Panc1 (cell line): ENCODE measurements around the gene AFF2. TPM values are rescaled to one million over a fixed set of nuclear protein-coding genes. Genes with fewer than 3 reads are reported as not detected.

Experiments used
- ATAC-seq: fragments of 200-7000 bp; cut with Tn5 transposase; 2 replicates; pipeline ENCODE4 v1.9.1; 2020; ENCODE audit warnings: mild to moderate bottlenecking, moderate library complexity
- BruUV-seq: library from RNA; stranded (reverse); fragments of 400-500 nt; replicated peaks from 2 replicates; lab custom pipeline; 2021; lab: Mats Ljungman, UMichigan
- CTCF ChIA-PET: fragments of 300-600 bp; sonication (Branson Sonifier 250); formaldehyde crosslinking; loops from one replicate; lab custom pipeline; 2022; ENCODE audit warnings: antibody characterized with exemption; lab: Charles Lee
- POLR2A ChIA-PET: fragments of 300-600 bp; sonication (Branson Sonifier 250); formaldehyde crosslinking; loops from one replicate; lab custom pipeline; 2022; ENCODE audit warnings: antibody characterized with exemption; lab: Charles Lee
- DNase-seq: peaks from one replicate; pipeline ENCODE4 v3.0.0-alpha.2; 2010; ENCODE audit warnings: low read depth, low spot score
- H3K27ac ChIP-seq: 2 replicates; pipeline ENCODE4 v1.5.1; 2011; ENCODE audit warnings: mild to moderate bottlenecking, low read length, inconsistent platforms
- H3K27me3 ChIP-seq: fragments of 200-500 bp; sonication (Bioruptor generic); 2 replicates; pipeline ENCODE4 v1.6.0; 2014; ENCODE audit warnings: low read length, inconsistent platforms; ENCODE audit not compliant: control insufficient read depth, insufficient read depth
- H3K36me3 ChIP-seq: fragments of 200-500 bp; sonication (Bioruptor generic); 2 replicates; pipeline ENCODE4 v1.5.1; 2014; ENCODE audit warnings: inconsistent platforms, mild to moderate bottlenecking, low read length, moderate library complexity; ENCODE audit not compliant: control insufficient read depth, insufficient read depth
- H3K4me1 ChIP-seq: 2 replicates; pipeline ENCODE4 v1.5.1; 2011; ENCODE audit warnings: inconsistent platforms, mild to moderate bottlenecking, low read length, moderate library complexity; ENCODE audit not compliant: control insufficient read depth, insufficient read depth
- H3K4me3 ChIP-seq, 2 experiments: 2 replicates each; pipeline ENCODE4 v1.5.1; 2011 to 2012; ENCODE audit warnings: low read depth in 2 of 2, low read length in 2 of 2, mild to moderate bottlenecking in 2 of 2, inconsistent platforms in 1 of 2, moderate library complexity in 1 of 2
- H3K9me3 ChIP-seq: fragments of 200-500 bp; sonication (Bioruptor generic); 2 replicates; pipeline ENCODE4 v1.5.1; 2014; ENCODE audit warnings: low read depth, mild to moderate bottlenecking, inconsistent platforms, low read length, moderate library complexity; ENCODE audit not compliant: control insufficient read depth, insufficient read depth
- POLR2AphosphoS5 ChIP-seq: IDR thresholded peaks from 2 replicates; pipeline ENCODE4 v1.6.1; 2012; ENCODE audit warnings: mild to moderate bottlenecking, low read depth, low read length, moderate library complexity
- SIN3A ChIP-seq: IDR thresholded peaks from 2 replicates; pipeline ENCODE4 v1.6.1; 2012; ENCODE audit warnings: low read depth, mild to moderate bottlenecking, low read length, moderate library complexity, borderline replicate concordance; ENCODE audit not compliant: insufficient read depth
- TCF7L2 ChIP-seq: IDR thresholded peaks from 2 replicates; pipeline ENCODE4 v1.6.1; 2011; ENCODE audit warnings: mild to moderate bottlenecking, low read depth, low read length, inconsistent platforms
- in situ Hi-C: cut with HindIII; loops from 2 replicates; pipeline ENCODE4 v1.10.0; 2016; ENCODE audit warnings: low sequenced_read_pairs, low pct_unique_long_range_greater_than_20kb
- intact Hi-C: fragments of 100-400 bp; cut with micrococcal nuclease; formaldehyde crosslinking; loops from one replicate; pipeline ENCODE4 v1.10.0; 2022; ENCODE audit not compliant: unreplicated experiment
- total RNA-seq: library from RNA; stranded (reverse); gene quantifications from one replicate; pipeline ENCODE4 v1.2.1, GENCODE V29; 2021; ENCODE audit not compliant: unreplicated experiment
- TF ChIP-seq, protein P1 (sequence below): fragments of 450-650 bp; IDR thresholded peaks from 2 replicates; pipeline ENCODE4 v1.5.1; 2017; ENCODE audit warnings: mild to moderate bottlenecking
- TF ChIP-seq, protein P2 (sequence below), 2 experiments: IDR thresholded peaks; 2 replicates each; pipeline ENCODE4 v1.6.1; 2011 to 2012; ENCODE audit warnings: low read depth in 2 of 2, control low read depth in 1 of 2, low read length in 1 of 2, mild to moderate bottlenecking in 1 of 2, moderate library complexity in 1 of 2; ENCODE audit not compliant: insufficient read depth in 1 of 2

The AFF2 gene
- total RNA-seq, 1 experiment from 2014 or later: 0.05 TPM

DNA sequence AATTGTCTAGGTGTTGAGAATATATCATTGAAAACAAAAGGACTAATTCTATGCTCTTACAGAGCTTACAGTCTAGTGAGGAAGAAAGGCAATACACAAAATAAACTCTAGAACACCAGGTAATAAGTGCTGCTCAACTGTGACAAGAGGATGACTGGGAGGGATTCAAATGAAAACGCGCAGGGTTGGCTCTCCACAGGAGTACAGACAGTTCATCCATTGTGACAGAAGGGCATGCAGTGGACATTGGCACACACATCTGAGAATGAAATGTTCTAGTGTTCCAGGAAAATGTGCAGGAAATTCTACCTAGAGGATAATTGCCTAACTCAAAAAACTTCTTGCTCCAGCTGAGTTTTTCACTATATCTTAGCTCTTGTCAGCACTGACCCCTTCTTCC lies 512.7 kb downstream of the AFF2 start:
- Histone ChIP-seq H3K27ac (no peak overlapping the region), H3K27me3 (no peaks in the 10 kb centered on the region), H3K4me3 (no peak overlapping the region), H3K9me3 (no peaks in the 10 kb centered on the region), H3K4me1 (no peaks in the 10 kb centered on the region), H3K36me3 (no peaks in the 10 kb centered on the region)
- TF ChIP-seq SIN3A (no peak), POLR2AphosphoS5 (no peak)
- BruUV-seq: no TSS peak
- DNase-seq: no peak
- no peak for ATAC-seq
- ChIA-PET CTCF (no interaction called here), POLR2A (no interaction called here)
- in situ Hi-C loops: no loop called here
- intact Hi-C loops: no loop called here

DNA sequence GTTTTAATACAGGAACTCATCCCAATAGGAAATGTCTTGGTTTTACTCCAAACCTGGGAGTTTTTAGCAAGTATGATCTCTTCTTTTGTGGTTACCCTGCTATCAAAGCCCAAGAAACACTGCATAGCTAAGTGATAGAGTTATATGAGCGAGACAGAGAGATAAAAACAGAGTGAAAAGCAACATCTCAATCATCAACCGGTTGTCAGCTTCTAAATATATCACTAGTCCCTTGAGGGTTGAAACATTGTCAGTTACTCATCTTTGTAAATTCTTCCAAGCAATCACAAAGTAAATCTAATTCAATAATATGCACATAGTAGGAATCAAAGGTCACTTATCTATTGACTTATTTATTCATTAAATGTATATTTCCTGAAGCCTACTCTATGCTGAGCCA lies 520.7 kb downstream of the AFF2 start:
- in situ Hi-C loops: no loop called here
- no peak overlapping the region for H3K4me3 ChIP-seq
- intact Hi-C loops: no loop called here
- no peak for DNase-seq
- ChIA-PET POLR2A (no interaction called here), CTCF (no interaction called here)
- no peaks in the 10 kb centered on the region for H3K36me3 ChIP-seq
- TF ChIP-seq, protein P1, sequence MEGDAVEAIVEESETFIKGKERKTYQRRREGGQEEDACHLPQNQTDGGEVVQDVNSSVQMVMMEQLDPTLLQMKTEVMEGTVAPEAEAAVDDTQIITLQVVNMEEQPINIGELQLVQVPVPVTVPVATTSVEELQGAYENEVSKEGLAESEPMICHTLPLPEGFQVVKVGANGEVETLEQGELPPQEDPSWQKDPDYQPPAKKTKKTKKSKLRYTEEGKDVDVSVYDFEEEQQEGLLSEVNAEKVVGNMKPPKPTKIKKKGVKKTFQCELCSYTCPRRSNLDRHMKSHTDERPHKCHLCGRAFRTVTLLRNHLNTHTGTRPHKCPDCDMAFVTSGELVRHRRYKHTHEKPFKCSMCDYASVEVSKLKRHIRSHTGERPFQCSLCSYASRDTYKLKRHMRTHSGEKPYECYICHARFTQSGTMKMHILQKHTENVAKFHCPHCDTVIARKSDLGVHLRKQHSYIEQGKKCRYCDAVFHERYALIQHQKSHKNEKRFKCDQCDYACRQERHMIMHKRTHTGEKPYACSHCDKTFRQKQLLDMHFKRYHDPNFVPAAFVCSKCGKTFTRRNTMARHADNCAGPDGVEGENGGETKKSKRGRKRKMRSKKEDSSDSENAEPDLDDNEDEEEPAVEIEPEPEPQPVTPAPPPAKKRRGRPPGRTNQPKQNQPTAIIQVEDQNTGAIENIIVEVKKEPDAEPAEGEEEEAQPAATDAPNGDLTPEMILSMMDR: no peak
- no peaks in the 10 kb centered on the region for H3K27me3 ChIP-seq
- no TSS peak for BruUV-seq
- H3K4me1 ChIP-seq: no peaks in the 10 kb centered on the region
- ATAC-seq: no peak
- peaks cover 3% of the 10 kb centered on the region; the same call in 1 of the 2 replicates for H3K9me3 ChIP-seq
- no peak overlapping the region for H3K27ac ChIP-seq

DNA sequence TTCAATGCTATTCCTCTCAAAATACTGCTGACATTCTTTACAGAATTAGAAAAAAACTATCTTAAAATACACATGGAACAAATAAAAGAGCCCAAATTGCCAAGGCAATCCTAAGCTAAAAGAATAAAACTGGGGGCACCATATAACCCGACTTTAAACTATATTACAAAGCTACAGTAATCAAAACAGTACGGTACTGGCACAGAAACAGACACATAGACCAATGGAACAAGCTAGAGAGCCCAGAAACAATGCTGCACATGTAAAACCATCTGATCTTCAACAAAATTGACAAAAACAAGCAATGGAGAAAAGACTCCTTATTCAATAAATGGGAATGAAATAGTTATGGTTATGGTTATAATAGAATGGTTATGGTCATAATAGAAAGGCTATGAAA lies 522.1 kb downstream of the AFF2 start:
- BruUV-seq: no TSS peak
- CTCF ChIA-PET: no interaction called here
- POLR2A ChIA-PET: no interaction called here

More for the DNA sequence above, 522.1 kb downstream of the AFF2 start:
- H3K27me3 ChIP-seq: no peaks in the 10 kb centered on the region
- peaks cover 3% of the 10 kb centered on the region; the same call in 1 of the 2 replicates for H3K9me3 ChIP-seq
- intact Hi-C loops: no loop called here
- ATAC-seq: no peak
- DNase-seq: no peak
- in situ Hi-C loops: no loop called here
- H3K4me3 ChIP-seq: no peak overlapping the region
- no peaks in the 10 kb centered on the region for H3K4me1 ChIP-seq
- H3K27ac ChIP-seq: no peak overlapping the region
- no peaks in the 10 kb centered on the region for H3K36me3 ChIP-seq
- no peak for TF ChIP-seq TCF7L2
- no peak for TF ChIP-seq SIN3A
- TF ChIP-seq, protein P2, sequence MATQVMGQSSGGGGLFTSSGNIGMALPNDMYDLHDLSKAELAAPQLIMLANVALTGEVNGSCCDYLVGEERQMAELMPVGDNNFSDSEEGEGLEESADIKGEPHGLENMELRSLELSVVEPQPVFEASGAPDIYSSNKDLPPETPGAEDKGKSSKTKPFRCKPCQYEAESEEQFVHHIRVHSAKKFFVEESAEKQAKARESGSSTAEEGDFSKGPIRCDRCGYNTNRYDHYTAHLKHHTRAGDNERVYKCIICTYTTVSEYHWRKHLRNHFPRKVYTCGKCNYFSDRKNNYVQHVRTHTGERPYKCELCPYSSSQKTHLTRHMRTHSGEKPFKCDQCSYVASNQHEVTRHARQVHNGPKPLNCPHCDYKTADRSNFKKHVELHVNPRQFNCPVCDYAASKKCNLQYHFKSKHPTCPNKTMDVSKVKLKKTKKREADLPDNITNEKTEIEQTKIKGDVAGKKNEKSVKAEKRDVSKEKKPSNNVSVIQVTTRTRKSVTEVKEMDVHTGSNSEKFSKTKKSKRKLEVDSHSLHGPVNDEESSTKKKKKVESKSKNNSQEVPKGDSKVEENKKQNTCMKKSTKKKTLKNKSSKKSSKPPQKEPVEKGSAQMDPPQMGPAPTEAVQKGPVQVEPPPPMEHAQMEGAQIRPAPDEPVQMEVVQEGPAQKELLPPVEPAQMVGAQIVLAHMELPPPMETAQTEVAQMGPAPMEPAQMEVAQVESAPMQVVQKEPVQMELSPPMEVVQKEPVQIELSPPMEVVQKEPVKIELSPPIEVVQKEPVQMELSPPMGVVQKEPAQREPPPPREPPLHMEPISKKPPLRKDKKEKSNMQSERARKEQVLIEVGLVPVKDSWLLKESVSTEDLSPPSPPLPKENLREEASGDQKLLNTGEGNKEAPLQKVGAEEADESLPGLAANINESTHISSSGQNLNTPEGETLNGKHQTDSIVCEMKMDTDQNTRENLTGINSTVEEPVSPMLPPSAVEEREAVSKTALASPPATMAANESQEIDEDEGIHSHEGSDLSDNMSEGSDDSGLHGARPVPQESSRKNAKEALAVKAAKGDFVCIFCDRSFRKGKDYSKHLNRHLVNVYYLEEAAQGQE (IDR thresholded peaks at IDR 0.05; ENCODE audit: insufficient read depth in 1 of 2, low read depth in 2 of 2, low read length in 1 of 2): no peak
- TF ChIP-seq, protein P1: no peak
- no peak for TF ChIP-seq POLR2AphosphoS5
